GM12878 (cell line): ENCODE measurements around the gene KDM4F. TPM values are rescaled to one million over a fixed set of nuclear protein-coding genes. Genes with fewer than 3 reads are reported as not detected.

Experiments used
- ATAC-seq: fragments of 200-7000 bp; cut with Tn5 transposase; 3 replicates; pipeline ENCODE4 v1.9.1; 2020; ENCODE audit warnings: mild to moderate bottlenecking, moderate library complexity
- BruUV-seq: library from RNA; stranded (reverse); fragments of 400-500 nt; replicated peaks from 2 replicates; lab custom pipeline; 2021; lab: Mats Ljungman, UMichigan
- CTCF ChIA-PET: fragments of 300-600 bp; sonication (Branson Sonifier 250); formaldehyde crosslinking; extraction: SDS; loops from one replicate; lab custom pipeline; 2021; ENCODE audit warnings: inconsistent platforms; lab: Yijun Ruan, JAX
- POLR2A ChIA-PET: fragments of 350-600 bp; formaldehyde crosslinking; extraction: SDS; loops from one replicate; lab custom pipeline; 2021; ENCODE audit warnings: inconsistent platforms; lab: Charles Lee
- RAD21 ChIA-PET: fragments of 300-600 bp; sonication (Branson Sonifier 250); formaldehyde crosslinking; loops from one replicate; lab custom pipeline; 2023; ENCODE audit warnings: antibody characterized with exemption; ENCODE audit not compliant: unreplicated experiment; lab: Charles Lee
- SMC1A ChIA-PET: fragments of 300-600 bp; sonication (Branson Sonifier 250); formaldehyde crosslinking; loops from one replicate; lab custom pipeline; 2023; ENCODE audit not compliant: unreplicated experiment, uncharacterized antibody; lab: Charles Lee
- DNase-seq: peaks from one replicate; pipeline ENCODE4 v3.0.0-alpha.2; 2011; ENCODE audit warnings: low read depth, low spot score
- FAIRE-seq: peaks from 3 replicates; lab custom pipeline; 2011; peaks lifted over from hg19 to GRCh38; lab: Jason Lieb, UNC
- H2AFZ ChIP-seq: 2 replicates; pipeline ENCODE4 v1.6.0; 2011; ENCODE audit warnings: low read depth, low read length, control low read depth; ENCODE audit not compliant: control insufficient read depth
- H3K27ac ChIP-seq: 2 replicates; pipeline ENCODE4 v1.5.1; 2011; ENCODE audit warnings: control low read depth; ENCODE audit not compliant: control insufficient read depth, insufficient read depth
- H3K27me3 ChIP-seq, 2 experiments: replicated peaks in 1 of 2; 2 replicates each; pipeline versions ENCODE4 v1.6.0 to v1.6.1; 2011; ENCODE audit warnings: low read length in 1 of 2; ENCODE audit not compliant: control insufficient read depth in 2 of 2, insufficient read depth in 2 of 2
- H3K36me3 ChIP-seq, 2 experiments: 2 replicates each; pipeline ENCODE4 v1.5.1; 2011; ENCODE audit warnings: low read length in 1 of 2; ENCODE audit not compliant: control insufficient read depth in 2 of 2, insufficient read depth in 2 of 2
- H3K4me1 ChIP-seq: 2 replicates; pipeline ENCODE4 v1.6.1; 2011; ENCODE audit warnings: mild to moderate bottlenecking, low read length, moderate library complexity, mixed read lengths; ENCODE audit not compliant: control insufficient read depth, insufficient read depth
- H3K4me2 ChIP-seq: 2 replicates; pipeline ENCODE4 v1.6.0; 2011; ENCODE audit warnings: control low read depth; ENCODE audit not compliant: control insufficient read depth, insufficient read depth
- H3K4me3 ChIP-seq: fragments of 200-600 bp; sonication (generic); 2 replicates; pipeline ENCODE4 v1.5.1; 2016
- H3K79me2 ChIP-seq: 2 replicates; pipeline ENCODE4 v1.6.0; 2011; ENCODE audit warnings: low read length; ENCODE audit not compliant: control insufficient read depth, insufficient read depth
- H3K9ac ChIP-seq: 2 replicates; pipeline ENCODE4 v1.8.0; 2011; ENCODE audit warnings: low read length, control low read depth, mixed read lengths; ENCODE audit not compliant: control insufficient read depth, insufficient read depth
- H3K9me3 ChIP-seq: replicated peaks from 3 replicates; pipeline ENCODE4 v1.5.1; 2011; ENCODE audit warnings: mild to moderate bottlenecking, low read length; ENCODE audit not compliant: control insufficient read depth, insufficient read depth
- H4K20me1 ChIP-seq: 2 replicates; pipeline ENCODE4 v1.6.0; 2011; ENCODE audit not compliant: control insufficient read depth, insufficient read depth
- EGR1 ChIP-seq, 2 experiments: IDR thresholded peaks; 1 replicate in 1 of 2; 2 replicates in 1 of 2; pipeline ENCODE4 v1.6.1; 2011 to 2012; ENCODE audit warnings: low read depth in 2 of 2, low read length in 2 of 2, borderline replicate concordance in 1 of 2, mild to moderate bottlenecking in 1 of 2, moderate library complexity in 1 of 2
- GATAD2B ChIP-seq: fragments of 450-650 bp; conservative IDR thresholded peaks from 2 replicates; pipeline ENCODE4 v1.6.1; 2017; ENCODE audit warnings: low read depth, mild to moderate bottlenecking, moderate library complexity
- HDAC2 ChIP-seq: fragments of 200-600 bp; sonication (generic); IDR thresholded peaks from 2 replicates; pipeline ENCODE4 v1.6.1; 2017
- POLR2AphosphoS5 ChIP-seq: IDR thresholded peaks from 2 replicates; pipeline ENCODE4 v1.6.1; 2011; ENCODE audit warnings: mild to moderate bottlenecking, low read length, inconsistent platforms
- RAD51 ChIP-seq: fragments of 450-650 bp; IDR thresholded peaks from 2 replicates; pipeline ENCODE4 v1.6.1; 2016; ENCODE audit warnings: moderate library complexity, mild to moderate bottlenecking, inconsistent platforms
- SIN3A ChIP-seq: IDR thresholded peaks from 2 replicates; pipeline ENCODE4 v1.6.1; 2012; ENCODE audit warnings: low read depth, low read length, improper control_type of control experiment
- SRF ChIP-seq, 2 experiments: IDR thresholded peaks; 2 replicates each; pipeline ENCODE4 v1.6.1; 2011; ENCODE audit warnings: low read depth in 2 of 2, low read length in 2 of 2, mild to moderate bottlenecking in 1 of 2, moderate library complexity in 1 of 2
- TCF12 ChIP-seq: IDR thresholded peaks from 2 replicates; pipeline ENCODE4 v1.6.1; 2011; ENCODE audit warnings: low read depth, mild to moderate bottlenecking, low read length
- WGBS: methylation state at CpG from one replicate; pipeline ENCODE4 v1.1.6; 2016; ENCODE audit warnings: low lambda C conversion rate; ENCODE audit not compliant: insufficient replicate concordance, insufficient coverage; ENCODE audit errors: missing lambda C conversion rate; 5-methylcytosine and 5-hydroxymethylcytosine counted together
- in situ Hi-C: fragments of 300-500 bp; cut with MboI; formaldehyde crosslinking; loops from 9 replicates; pipeline ENCODE4 v1.14.3; 2018; ENCODE audit warnings: mixed read lengths
- intact Hi-C: fragments of 100-400 bp; cut with micrococcal nuclease; formaldehyde crosslinking; loops from one replicate; pipeline ENCODE4 v1.14.2; 2022; ENCODE audit not compliant: unreplicated experiment
- polyA plus RNA-seq, 11 experiments: library from polyadenylated mRNA; depleted of rRNA in 4 of 11; unstranded in 6 of 11; stranded (reverse) in 5 of 11; fragments of >200 nt; fragmentation: Nextera tagmentation in 4 of 11; fragmentation: Illumina TruSeq in 1 of 11; extraction: Ambion mirVana in 4 of 11; extraction: Trizol in 1 of 11; gene quantifications; 1 replicate in 1 of 11; 2 replicates in 10 of 11; pipeline versions ENCODE4 v1.2.1 to v1.2.3, GENCODE V29; 2011 to 2016; ENCODE audit warnings: inconsistent platforms in 2 of 11, missing spikeins in 2 of 11, low read depth in 1 of 11
- total RNA-seq, 4 experiments: library from RNA; depleted of rRNA in 3 of 4; stranded (reverse); fragments of >200 nt in 3 of 4; fragmentation: Illumina TruSeq in 1 of 4; extraction: Trizol in 1 of 4; gene quantifications; 2 replicates each; pipeline versions ENCODE4 v1.2.1 to v1.2.3, GENCODE V29; 2013 to 2021
- TF ChIP-seq, protein P1 (sequence below): fragments of 450-650 bp; IDR thresholded peaks from 2 replicates; pipeline ENCODE4 v1.6.1; 2017; ENCODE audit warnings: low read depth, mild to moderate bottlenecking, moderate library complexity
- TF ChIP-seq, protein P2 (sequence below): fragments of 450-650 bp; IDR thresholded peaks from 2 replicates; pipeline ENCODE4 v1.6.1; 2017; ENCODE audit warnings: mild to moderate bottlenecking, moderate library complexity
- TF ChIP-seq, protein P3 (sequence below): fragments of 450-650 bp; IDR thresholded peaks from 2 replicates; pipeline ENCODE4 v1.6.1; 2017; ENCODE audit warnings: mild to moderate bottlenecking
- TF ChIP-seq, protein P4 (sequence below): IDR thresholded peaks from 2 replicates; pipeline ENCODE4 v1.6.1; 2011; ENCODE audit warnings: borderline replicate concordance, low read depth, mild to moderate bottlenecking, moderate library complexity, low read length; ENCODE audit not compliant: insufficient read depth, poor library complexity, severe bottlenecking

The KDM4F gene
- total and polyA plus RNA-seq, 10 of the 15 experiments (the other 5 are each of a cell fraction or from before 2014, with no cell fraction given), result not detected

DNA sequence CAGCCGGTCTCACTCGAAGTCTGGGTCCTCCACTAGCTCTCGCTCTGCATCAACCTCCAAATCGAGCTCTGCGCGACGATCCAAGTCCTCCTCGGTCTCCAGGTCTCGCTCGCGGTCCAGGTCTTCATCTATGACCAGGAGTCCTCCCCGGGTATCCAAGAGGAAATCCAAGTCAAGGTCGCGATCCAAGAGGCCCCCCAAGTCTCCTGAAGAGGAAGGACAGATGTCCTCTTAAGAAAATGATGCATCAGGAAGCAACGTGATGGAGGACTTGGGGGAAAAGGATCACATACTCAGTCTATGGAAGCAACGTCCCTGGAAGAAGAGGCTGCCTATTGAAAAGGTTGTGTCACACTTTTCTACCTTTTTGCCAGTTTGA, 18.6 kb downstream of the KDM4F start (continued):
- TF ChIP-seq POLR2AphosphoS5, result peak; percentile 8; the same call in 1 of the 2 replicates

DNA sequence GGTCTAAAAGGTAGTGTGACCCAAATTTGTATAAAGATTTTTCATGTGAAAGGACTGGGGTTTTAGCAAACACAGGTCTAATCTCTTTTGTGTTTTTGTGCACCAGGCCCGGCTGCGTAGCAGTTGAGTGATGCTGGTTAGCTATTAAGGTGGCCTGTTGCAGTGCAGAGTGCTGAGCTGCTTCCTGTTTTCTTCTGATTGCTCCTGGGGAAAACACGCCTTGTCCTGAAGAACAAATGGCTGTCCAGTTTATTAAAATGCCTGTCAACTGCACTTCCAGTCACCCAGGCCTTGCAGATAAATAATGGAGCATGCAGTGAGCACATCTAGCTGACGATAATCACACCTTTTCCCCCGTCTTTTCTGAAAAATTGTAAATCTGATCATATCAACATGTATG, 19.3 kb downstream of the KDM4F start:
- FAIRE-seq (peak; percentile 84), DNase-seq (peak; percentile 88), ATAC-seq (peak; percentile 84)
- Histone ChIP-seq H3K27ac (peak overlapping the region; percentile 75), H4K20me1 (no peaks in the 10 kb centered on the region), H3K79me2 (peaks cover 28% of the 10 kb centered on the region), H3K36me3 (0 out of 4 replicates have a peak, but pooled peaks cover 0 to 4% of the 10 kb centered on the region in 2 experiments), H2AFZ (0 out of 2 replicates have a peak overlapping the region, but pooled peaks have one; percentile 16), H3K9me3 (no peaks in the 10 kb centered on the region), H3K27me3 (no peaks in the 10 kb centered on the region), H3K4me3 (peak overlapping the region; percentile 99), H3K9ac (peak overlapping the region; percentile 81), H3K4me2 (peak overlapping the region; percentile 64), H3K4me1 (0 out of 2 replicates have a peak, but pooled peaks cover 3% of the 10 kb centered on the region)
- RAD21 ChIA-PET, result interaction anchor here (0.6 to 11.8 kb wide), 15 partner anchors 9 to 722 kb away, joined by 3 to 244 read pairs (median 8); partner anchors contain the start of genes CEP57, CWC15, ENDOD1 and FAM76B
- CTCF ChIA-PET, result interaction anchor here (0.7 to 14.4 kb wide), 18 partner anchors 9 to 1330 kb away, joined by 3 to 459 read pairs (median 6); partner anchors contain the start of genes ENDOD1 and SESN3
- intact Hi-C loops, result loop anchor here (1.0 to 10.0 kb wide), 5 partner anchors 21 to 694 kb away; partner anchors contain the start of gene ENDOD1
- 0% methylated on average over 5 of the region's 5 CpGs for WGBS
- SMC1A ChIA-PET, result interaction anchor here (1.0 to 14.9 kb wide), 15 partner anchors 12 to 722 kb away, joined by 3 to 315 read pairs (median 5); partner anchors contain the start of genes CEP57, CWC15, ENDOD1 and KDM4D
- in situ Hi-C loops, result no loop called here
- POLR2A ChIA-PET, result interaction anchor here (1.0 to 11.1 kb wide), 12 partner anchors 12 to 722 kb away, joined by 3 to 139 read pairs (median 7); partner anchors contain the start of genes CEP57, CWC15, ENDOD1 and FAM76B
- no TSS peak for BruUV-seq
- TF ChIP-seq, protein P1, sequence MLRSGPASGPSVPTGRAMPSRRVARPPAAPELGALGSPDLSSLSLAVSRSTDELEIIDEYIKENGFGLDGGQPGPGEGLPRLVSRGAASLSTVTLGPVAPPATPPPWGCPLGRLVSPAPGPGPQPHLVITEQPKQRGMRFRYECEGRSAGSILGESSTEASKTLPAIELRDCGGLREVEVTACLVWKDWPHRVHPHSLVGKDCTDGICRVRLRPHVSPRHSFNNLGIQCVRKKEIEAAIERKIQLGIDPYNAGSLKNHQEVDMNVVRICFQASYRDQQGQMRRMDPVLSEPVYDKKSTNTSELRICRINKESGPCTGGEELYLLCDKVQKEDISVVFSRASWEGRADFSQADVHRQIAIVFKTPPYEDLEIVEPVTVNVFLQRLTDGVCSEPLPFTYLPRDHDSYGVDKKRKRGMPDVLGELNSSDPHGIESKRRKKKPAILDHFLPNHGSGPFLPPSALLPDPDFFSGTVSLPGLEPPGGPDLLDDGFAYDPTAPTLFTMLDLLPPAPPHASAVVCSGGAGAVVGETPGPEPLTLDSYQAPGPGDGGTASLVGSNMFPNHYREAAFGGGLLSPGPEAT, result peak; percentile 84
- TF ChIP-seq, protein P2, sequence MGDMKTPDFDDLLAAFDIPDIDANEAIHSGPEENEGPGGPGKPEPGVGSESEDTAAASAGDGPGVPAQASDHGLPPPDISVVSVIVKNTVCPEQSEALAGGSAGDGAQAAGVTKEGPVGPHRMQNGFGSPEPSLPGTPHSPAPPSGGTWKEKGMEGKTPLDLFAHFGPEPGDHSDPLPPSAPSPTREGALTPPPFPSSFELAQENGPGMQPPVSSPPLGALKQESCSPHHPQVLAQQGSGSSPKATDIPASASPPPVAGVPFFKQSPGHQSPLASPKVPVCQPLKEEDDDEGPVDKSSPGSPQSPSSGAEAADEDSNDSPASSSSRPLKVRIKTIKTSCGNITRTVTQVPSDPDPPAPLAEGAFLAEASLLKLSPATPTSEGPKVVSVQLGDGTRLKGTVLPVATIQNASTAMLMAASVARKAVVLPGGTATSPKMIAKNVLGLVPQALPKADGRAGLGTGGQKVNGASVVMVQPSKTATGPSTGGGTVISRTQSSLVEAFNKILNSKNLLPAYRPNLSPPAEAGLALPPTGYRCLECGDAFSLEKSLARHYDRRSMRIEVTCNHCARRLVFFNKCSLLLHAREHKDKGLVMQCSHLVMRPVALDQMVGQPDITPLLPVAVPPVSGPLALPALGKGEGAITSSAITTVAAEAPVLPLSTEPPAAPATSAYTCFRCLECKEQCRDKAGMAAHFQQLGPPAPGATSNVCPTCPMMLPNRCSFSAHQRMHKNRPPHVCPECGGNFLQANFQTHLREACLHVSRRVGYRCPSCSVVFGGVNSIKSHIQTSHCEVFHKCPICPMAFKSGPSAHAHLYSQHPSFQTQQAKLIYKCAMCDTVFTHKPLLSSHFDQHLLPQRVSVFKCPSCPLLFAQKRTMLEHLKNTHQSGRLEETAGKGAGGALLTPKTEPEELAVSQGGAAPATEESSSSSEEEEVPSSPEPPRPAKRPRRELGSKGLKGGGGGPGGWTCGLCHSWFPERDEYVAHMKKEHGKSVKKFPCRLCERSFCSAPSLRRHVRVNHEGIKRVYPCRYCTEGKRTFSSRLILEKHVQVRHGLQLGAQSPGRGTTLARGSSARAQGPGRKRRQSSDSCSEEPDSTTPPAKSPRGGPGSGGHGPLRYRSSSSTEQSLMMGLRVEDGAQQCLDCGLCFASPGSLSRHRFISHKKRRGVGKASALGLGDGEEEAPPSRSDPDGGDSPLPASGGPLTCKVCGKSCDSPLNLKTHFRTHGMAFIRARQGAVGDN, result peak; percentile 80
- no peak for TF ChIP-seq TCF12
- peak; percentile 70; the same call in 1 of the 2 replicates for TF ChIP-seq SIN3A
- TF ChIP-seq, protein P3, sequence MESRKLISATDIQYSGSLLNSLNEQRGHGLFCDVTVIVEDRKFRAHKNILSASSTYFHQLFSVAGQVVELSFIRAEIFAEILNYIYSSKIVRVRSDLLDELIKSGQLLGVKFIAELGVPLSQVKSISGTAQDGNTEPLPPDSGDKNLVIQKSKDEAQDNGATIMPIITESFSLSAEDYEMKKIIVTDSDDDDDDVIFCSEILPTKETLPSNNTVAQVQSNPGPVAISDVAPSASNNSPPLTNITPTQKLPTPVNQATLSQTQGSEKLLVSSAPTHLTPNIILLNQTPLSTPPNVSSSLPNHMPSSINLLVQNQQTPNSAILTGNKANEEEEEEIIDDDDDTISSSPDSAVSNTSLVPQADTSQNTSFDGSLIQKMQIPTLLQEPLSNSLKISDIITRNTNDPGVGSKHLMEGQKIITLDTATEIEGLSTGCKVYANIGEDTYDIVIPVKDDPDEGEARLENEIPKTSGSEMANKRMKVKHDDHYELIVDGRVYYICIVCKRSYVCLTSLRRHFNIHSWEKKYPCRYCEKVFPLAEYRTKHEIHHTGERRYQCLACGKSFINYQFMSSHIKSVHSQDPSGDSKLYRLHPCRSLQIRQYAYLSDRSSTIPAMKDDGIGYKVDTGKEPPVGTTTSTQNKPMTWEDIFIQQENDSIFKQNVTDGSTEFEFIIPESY, result no peak
- 0 out of 2 replicates have a peak, but pooled peaks have one; percentile 11 for TF ChIP-seq GATAD2B
- TF ChIP-seq HDAC2, result no peak
- TF ChIP-seq EGR1 (IDR thresholded peaks at IDR 0.05; ENCODE audit: borderline replicate concordance in 1 of 2, low read depth in 2 of 2, low read length in 2 of 2), result no peak
- TF ChIP-seq, protein P4, sequence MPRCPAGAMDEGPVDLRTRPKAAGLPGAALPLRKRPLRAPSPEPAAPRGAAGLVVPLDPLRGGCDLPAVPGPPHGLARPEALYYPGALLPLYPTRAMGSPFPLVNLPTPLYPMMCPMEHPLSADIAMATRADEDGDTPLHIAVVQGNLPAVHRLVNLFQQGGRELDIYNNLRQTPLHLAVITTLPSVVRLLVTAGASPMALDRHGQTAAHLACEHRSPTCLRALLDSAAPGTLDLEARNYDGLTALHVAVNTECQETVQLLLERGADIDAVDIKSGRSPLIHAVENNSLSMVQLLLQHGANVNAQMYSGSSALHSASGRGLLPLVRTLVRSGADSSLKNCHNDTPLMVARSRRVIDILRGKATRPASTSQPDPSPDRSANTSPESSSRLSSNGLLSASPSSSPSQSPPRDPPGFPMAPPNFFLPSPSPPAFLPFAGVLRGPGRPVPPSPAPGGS, result no peak
- TF ChIP-seq SRF (IDR thresholded peaks at IDR 0.05; ENCODE audit: low read depth in 2 of 2, low read length in 2 of 2), result peak in 1 of 2 experiments; percentile 88; a peak in 2 of 4 replicates
- no peak for TF ChIP-seq RAD51
